GM23338 (cell line): Measurements from ENCODE around the gene METRNL.

Experiments
- CREB1 ChIP-seq: fragments of 250-450 bp; sonication (Bioruptor Pico); IDR thresholded peaks from 2 replicates; pipeline ENCODE4 v1.5.0; 2020; ENCODE audit warnings: low read depth, mild to moderate bottlenecking, moderate library complexity
- ETS1 ChIP-seq: IDR thresholded peaks from 2 replicates; pipeline ENCODE4 v1.6.1; 2016; ENCODE audit warnings: antibody characterized with exemption
- EZH2 ChIP-seq: fragments of 200-600 bp; sonication (generic); IDR thresholded peaks from one replicate; pipeline ENCODE4 v1.8.0; 2017; ENCODE audit warnings: antibody characterized with exemption, mild to moderate bottlenecking, low read depth; ENCODE audit not compliant: unreplicated experiment
- EZH2phosphoT487 ChIP-seq: fragments of 200-600 bp; sonication (generic); IDR thresholded peaks from one replicate; pipeline ENCODE4 v1.8.1; 2018; ENCODE audit warnings: antibody characterized with exemption; ENCODE audit not compliant: unreplicated experiment
- JUNB ChIP-seq: IDR thresholded peaks from one replicate; pipeline ENCODE4 v1.6.1; 2016; ENCODE audit warnings: antibody characterized with exemption; ENCODE audit not compliant: unreplicated experiment
- NANOG ChIP-seq: IDR thresholded peaks from 2 replicates; pipeline ENCODE4 v1.6.1; 2016; ENCODE audit warnings: antibody characterized with exemption, borderline replicate concordance
- POLR2AphosphoS5 ChIP-seq: IDR thresholded peaks from 2 replicates; pipeline ENCODE4 v1.6.1; 2016; ENCODE audit warnings: antibody characterized with exemption, low read depth
- REST ChIP-seq: IDR thresholded peaks from one replicate; pipeline ENCODE4 v1.6.1; 2018; ENCODE audit warnings: antibody characterized with exemption; ENCODE audit not compliant: unreplicated experiment
- ZNF114 ChIP-seq: fragments of 250-450 bp; sonication (Bioruptor Pico); IDR thresholded peaks from 2 replicates; pipeline ENCODE4 v1.5.0; 2020; ENCODE audit warnings: mild to moderate bottlenecking, moderate library complexity
- ZNF331 ChIP-seq: fragments of 250-450 bp; sonication (Bioruptor Pico); IDR thresholded peaks from 2 replicates; pipeline ENCODE4 v1.5.0; 2020; ENCODE audit warnings: low read depth, mild to moderate bottlenecking, moderate library complexity
- TF ChIP-seq, protein P1 (sequence below), 2 experiments: fragments of 200-600 bp in 1 of 2; sonication (generic) in 1 of 2; conservative IDR thresholded peaks; 2 replicates each; pipeline versions ENCODE4 v1.5.1 to v1.6.1; 2016 to 2017; ENCODE audit warnings: antibody characterized with exemption in 2 of 2, low read depth in 2 of 2, mild to moderate bottlenecking in 2 of 2, moderate library complexity in 1 of 2

DNA sequence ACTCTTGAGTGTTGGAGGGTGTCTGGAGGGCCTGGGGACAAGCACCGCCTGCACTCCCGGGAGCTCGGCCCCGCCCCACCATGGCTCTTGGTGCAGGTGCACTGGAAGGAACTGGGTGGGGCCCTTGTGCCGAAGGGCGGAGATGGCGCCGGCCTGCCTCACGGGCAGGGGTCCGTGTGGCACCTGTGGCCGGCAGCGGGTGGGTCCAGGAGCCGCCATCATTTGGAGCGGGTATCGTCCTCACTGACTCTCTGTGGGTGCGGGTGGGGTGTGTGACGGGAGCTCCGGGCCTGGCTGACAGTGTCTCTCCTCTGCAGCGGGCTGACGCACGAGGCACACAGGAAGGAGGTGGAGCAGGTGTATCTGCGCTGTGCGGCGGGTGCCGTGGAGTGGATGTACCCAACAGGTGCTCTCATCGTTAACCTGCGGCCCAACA is 5.2 kb downstream of the METRNL start:
- TF ChIP-seq, protein P1, sequence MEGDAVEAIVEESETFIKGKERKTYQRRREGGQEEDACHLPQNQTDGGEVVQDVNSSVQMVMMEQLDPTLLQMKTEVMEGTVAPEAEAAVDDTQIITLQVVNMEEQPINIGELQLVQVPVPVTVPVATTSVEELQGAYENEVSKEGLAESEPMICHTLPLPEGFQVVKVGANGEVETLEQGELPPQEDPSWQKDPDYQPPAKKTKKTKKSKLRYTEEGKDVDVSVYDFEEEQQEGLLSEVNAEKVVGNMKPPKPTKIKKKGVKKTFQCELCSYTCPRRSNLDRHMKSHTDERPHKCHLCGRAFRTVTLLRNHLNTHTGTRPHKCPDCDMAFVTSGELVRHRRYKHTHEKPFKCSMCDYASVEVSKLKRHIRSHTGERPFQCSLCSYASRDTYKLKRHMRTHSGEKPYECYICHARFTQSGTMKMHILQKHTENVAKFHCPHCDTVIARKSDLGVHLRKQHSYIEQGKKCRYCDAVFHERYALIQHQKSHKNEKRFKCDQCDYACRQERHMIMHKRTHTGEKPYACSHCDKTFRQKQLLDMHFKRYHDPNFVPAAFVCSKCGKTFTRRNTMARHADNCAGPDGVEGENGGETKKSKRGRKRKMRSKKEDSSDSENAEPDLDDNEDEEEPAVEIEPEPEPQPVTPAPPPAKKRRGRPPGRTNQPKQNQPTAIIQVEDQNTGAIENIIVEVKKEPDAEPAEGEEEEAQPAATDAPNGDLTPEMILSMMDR (conservative IDR thresholded peaks at IDR 0.05; ENCODE audit: low read depth in 2 of 2), result no peak
- no peak for TF ChIP-seq EZH2phosphoT487
- TF ChIP-seq EZH2, result no peak
- no peak for TF ChIP-seq POLR2AphosphoS5
- no peak for TF ChIP-seq JUNB
- TF ChIP-seq NANOG, result no peak
- TF ChIP-seq ZNF114 (CRISPR knock-in tag), result no peak
- no peak for TF ChIP-seq REST
- TF ChIP-seq CREB1, result no peak
- TF ChIP-seq ETS1, result no peak
- no peak for TF ChIP-seq ZNF331 (CRISPR knock-in tag)
